Activated naive CD8-positive, alpha-beta T cell (primary cell): ENCODE results near the gene NPS.

Experiments
- H3K27ac Mint-ChIP-seq: one replicate; pipeline ENCODE4 v1.8.0; 2021; ENCODE audit warnings: mixed read lengths
- H3K27me3 Mint-ChIP-seq: one replicate; pipeline ENCODE4 v1.8.0; 2021; ENCODE audit warnings: mixed read lengths
- H3K36me3 Mint-ChIP-seq: one replicate; pipeline ENCODE4 v1.8.0; 2021; ENCODE audit warnings: mixed read lengths
- H3K4me1 Mint-ChIP-seq: one replicate; pipeline ENCODE4 v1.8.0; 2021; ENCODE audit warnings: low read depth, mixed read lengths
- H3K4me3 Mint-ChIP-seq: one replicate; pipeline ENCODE4 v1.8.0; 2021; ENCODE audit warnings: mild to moderate bottlenecking, mixed read lengths
- H3K9me3 Mint-ChIP-seq: one replicate; pipeline ENCODE4 v1.8.0; 2021; ENCODE audit warnings: low read depth, mixed read lengths

NPS gene

GRCh38 chr10:127549009-127549408 is at the start of gene NPS:
TSS of gene NPS (plus strand) at chr10:127549309. CDS start at chr10:127549369, 60 bp downstream.
- no peak within 1 kb of the TSS for H3K4me3 Mint-ChIP-seq
- no peaks in the 10 kb centered on the region for H3K36me3 Mint-ChIP-seq
- H3K27me3 Mint-ChIP-seq, result no peaks in the 10 kb centered on the region
- H3K27ac Mint-ChIP-seq, result no peak within 1 kb of the TSS
- no peaks in the 10 kb centered on the region for H3K4me1 Mint-ChIP-seq
- peaks cover 23% of the 10 kb centered on the region for H3K9me3 Mint-ChIP-seq

GRCh38 chr10:127500127-127500526 is 49.0 kb upstream of the NPS start:
- H3K36me3 Mint-ChIP-seq, result no peaks in the 10 kb centered on the region
- no peaks in the 10 kb centered on the region for H3K4me1 Mint-ChIP-seq
- H3K9me3 Mint-ChIP-seq, result no peaks in the 10 kb centered on the region
- H3K27me3 Mint-ChIP-seq, result peaks cover 8% of the 10 kb centered on the region
- no peak overlapping the region for H3K4me3 Mint-ChIP-seq
- no peak overlapping the region for H3K27ac Mint-ChIP-seq

- Mint-ChIP-seq H3K4me1 (no peaks in the 10 kb centered on the region), H3K27ac (no peak overlapping the region), H3K36me3 (no peaks in the 10 kb centered on the region), H3K4me3 (no peak overlapping the region), H3K27me3 (peaks cover 4% of the 10 kb centered on the region), H3K9me3 (no peaks in the 10 kb centered on the region)
Observed at GRCh38 chr10:127506094-127506493, 43.0 kb upstream of the NPS start.

GRCh38 chr10:127522298-127522697 is 26.8 kb upstream of the NPS start:
- Mint-ChIP-seq H3K27me3 (no peaks in the 10 kb centered on the region), H3K27ac (no peak overlapping the region), H3K36me3 (no peaks in the 10 kb centered on the region), H3K4me3 (no peak overlapping the region), H3K9me3 (peaks cover 3% of the 10 kb centered on the region), H3K4me1 (no peaks in the 10 kb centered on the region)

GRCh38 chr10:127523476-127523875 is 25.6 kb upstream of the NPS start:
- H3K4me3 Mint-ChIP-seq, result no peak overlapping the region
- H3K27ac Mint-ChIP-seq, result no peak overlapping the region
- no peaks in the 10 kb centered on the region for H3K36me3 Mint-ChIP-seq
- peaks cover 3% of the 10 kb centered on the region for H3K9me3 Mint-ChIP-seq
- no peaks in the 10 kb centered on the region for H3K4me1 Mint-ChIP-seq
- H3K27me3 Mint-ChIP-seq, result no peaks in the 10 kb centered on the region

GRCh38 chr10:127524229-127524628 is 24.9 kb upstream of the NPS start:
- H3K9me3 Mint-ChIP-seq, result peaks cover under 1% of the 10 kb centered on the region
- no peaks in the 10 kb centered on the region for H3K36me3 Mint-ChIP-seq
- no peak overlapping the region for H3K4me3 Mint-ChIP-seq
- H3K27ac Mint-ChIP-seq, result no peak overlapping the region
- no peaks in the 10 kb centered on the region for H3K4me1 Mint-ChIP-seq
- H3K27me3 Mint-ChIP-seq, result no peaks in the 10 kb centered on the region

DNA sequence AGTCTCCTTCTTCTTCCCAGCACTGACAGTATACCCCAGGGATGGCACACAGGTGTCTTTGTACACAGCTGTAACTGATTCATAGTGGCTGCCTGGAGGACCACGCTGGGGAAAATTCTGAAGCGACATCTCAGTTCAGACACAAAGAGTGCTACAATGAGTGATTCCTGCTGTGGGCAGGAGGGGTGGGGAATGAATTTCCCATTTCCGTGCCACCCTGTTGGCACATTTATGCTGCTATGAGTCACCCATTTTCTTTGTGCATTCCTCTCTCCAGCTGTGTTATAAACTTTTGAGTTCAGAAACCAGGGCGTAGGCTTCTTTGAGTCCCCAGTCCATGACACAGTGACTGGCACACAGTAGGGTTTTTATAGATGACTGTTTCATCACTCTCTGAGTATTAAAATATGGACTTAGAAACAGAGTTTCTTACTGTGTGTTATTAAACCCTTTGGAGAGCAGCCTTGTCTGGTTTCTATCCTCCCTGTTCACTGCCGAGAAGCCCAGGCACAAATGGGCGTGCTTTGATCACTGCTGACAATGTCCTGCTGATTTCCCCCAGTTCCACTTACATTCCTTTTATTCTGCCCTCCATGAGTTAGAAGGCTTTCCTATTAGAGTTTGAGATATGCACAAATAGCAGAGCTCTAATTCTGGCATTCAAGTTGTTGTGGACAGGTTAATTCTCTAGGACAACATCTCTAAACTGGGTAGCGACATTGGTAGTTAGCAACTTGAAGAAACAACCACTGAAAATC is 24.0 kb upstream of the NPS start:
- Mint-ChIP-seq H3K27ac (no peak overlapping the region), H3K4me3 (no peak overlapping the region), H3K36me3 (no peaks in the 10 kb centered on the region), H3K9me3 (no peaks in the 10 kb centered on the region), H3K4me1 (no peaks in the 10 kb centered on the region), H3K27me3 (no peaks in the 10 kb centered on the region)

- H3K36me3 Mint-ChIP-seq, result no peaks in the 10 kb centered on the region
- no peaks in the 10 kb centered on the region for H3K4me1 Mint-ChIP-seq
- H3K4me3 Mint-ChIP-seq, result no peak overlapping the region
Observed at GRCh38 chr10:127525686-127526085, 23.4 kb upstream of the NPS start.

DNA sequence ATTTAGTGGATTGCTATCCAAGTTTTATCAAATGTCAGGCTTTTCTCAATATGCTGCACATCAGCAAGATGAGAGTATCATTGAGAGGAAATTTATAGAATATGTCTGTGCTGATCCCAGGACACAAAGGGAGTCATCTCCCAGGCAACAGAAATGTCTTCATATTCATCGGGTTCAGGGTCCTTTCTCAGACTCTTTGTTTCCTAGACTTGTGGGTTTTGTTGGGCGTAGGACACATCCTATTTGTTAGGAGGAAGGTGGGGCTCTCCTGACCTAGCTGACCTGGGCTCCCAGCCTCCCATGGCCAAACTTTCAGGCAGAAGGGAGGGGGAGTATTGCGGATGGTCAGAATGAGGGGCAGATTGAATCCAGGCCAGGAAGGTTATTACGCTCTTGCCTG is 22.9 kb upstream of the NPS start:
- Mint-ChIP-seq H3K27ac (no peak overlapping the region), H3K36me3 (no peaks in the 10 kb centered on the region), H3K4me1 (no peaks in the 10 kb centered on the region), H3K9me3 (no peaks in the 10 kb centered on the region), H3K27me3 (no peaks in the 10 kb centered on the region), H3K4me3 (no peak overlapping the region)

More at GRCh38 chr10:127525686-127526085, 23.4 kb upstream of the NPS start:
- Mint-ChIP-seq H3K9me3 (no peaks in the 10 kb centered on the region), H3K27me3 (no peaks in the 10 kb centered on the region), H3K27ac (no peak overlapping the region)

GRCh38 chr10:127527320-127527719 is 21.8 kb upstream of the NPS start:
- Mint-ChIP-seq H3K27me3 (no peaks in the 10 kb centered on the region), H3K9me3 (no peaks in the 10 kb centered on the region), H3K36me3 (no peaks in the 10 kb centered on the region), H3K4me3 (no peak overlapping the region), H3K27ac (no peak overlapping the region), H3K4me1 (no peaks in the 10 kb centered on the region)

- Mint-ChIP-seq H3K36me3 (no peaks in the 10 kb centered on the region), H3K27me3 (no peaks in the 10 kb centered on the region), H3K9me3 (no peaks in the 10 kb centered on the region), H3K4me3 (no peak overlapping the region), H3K27ac (no peak overlapping the region), H3K4me1 (no peaks in the 10 kb centered on the region)
Observed at GRCh38 chr10:127527891-127528290, 21.2 kb upstream of the NPS start.

- Mint-ChIP-seq H3K27me3 (peaks cover 1% of the 10 kb centered on the region), H3K4me3 (no peak overlapping the region), H3K27ac (no peak overlapping the region), H3K9me3 (no peaks in the 10 kb centered on the region), H3K36me3 (no peaks in the 10 kb centered on the region), H3K4me1 (no peaks in the 10 kb centered on the region)
Observed at GRCh38 chr10:127532193-127532592, 16.9 kb upstream of the NPS start.

DNA sequence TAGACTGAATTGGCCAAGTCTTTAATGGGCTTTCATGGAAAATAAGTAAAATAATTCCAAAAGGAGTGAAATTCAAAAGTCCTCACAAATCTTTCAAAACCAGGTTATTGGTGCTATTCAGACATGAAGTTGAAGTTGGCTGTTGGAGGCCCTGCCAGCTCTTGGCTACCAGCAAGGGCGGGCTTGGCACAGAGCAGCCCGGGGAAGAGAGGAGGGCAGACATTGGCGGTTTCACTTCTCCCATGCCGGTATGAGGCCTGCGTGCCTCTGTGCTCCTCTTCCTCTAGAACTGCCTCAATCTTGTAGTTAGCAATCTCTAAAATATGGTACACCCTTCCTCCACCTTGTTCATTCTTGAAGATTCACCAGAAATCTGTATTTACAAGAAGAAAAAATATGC is 16.4 kb upstream of the NPS start:
- Mint-ChIP-seq H3K27ac (no peak overlapping the region), H3K4me3 (no peak overlapping the region), H3K27me3 (peaks cover 1% of the 10 kb centered on the region), H3K4me1 (no peaks in the 10 kb centered on the region), H3K9me3 (no peaks in the 10 kb centered on the region), H3K36me3 (no peaks in the 10 kb centered on the region)

- no peaks in the 10 kb centered on the region for H3K4me1 Mint-ChIP-seq
- no peak overlapping the region for H3K27ac Mint-ChIP-seq
- no peaks in the 10 kb centered on the region for H3K36me3 Mint-ChIP-seq
- no peaks in the 10 kb centered on the region for H3K9me3 Mint-ChIP-seq
- peaks cover 1% of the 10 kb centered on the region for H3K27me3 Mint-ChIP-seq
- no peak overlapping the region for H3K4me3 Mint-ChIP-seq
Observed at GRCh38 chr10:127534074-127534473, 15.0 kb upstream of the NPS start.

- no peaks in the 10 kb centered on the region for H3K4me1 Mint-ChIP-seq
- H3K9me3 Mint-ChIP-seq, result no peaks in the 10 kb centered on the region
- no peak overlapping the region for H3K4me3 Mint-ChIP-seq
- H3K36me3 Mint-ChIP-seq, result no peaks in the 10 kb centered on the region
- H3K27ac Mint-ChIP-seq, result no peak overlapping the region
- peaks cover 1% of the 10 kb centered on the region for H3K27me3 Mint-ChIP-seq
Observed at GRCh38 chr10:127534496-127534895, 14.6 kb upstream of the NPS start.
